ENCODE measurements around the gene MTFP1.
"Not testable (repeated sequence)": the region's sequence is repeated elsewhere in the genome, so short reads cannot be mapped to it uniquely, and the experiment has no call there.

Gene MTFP1

GRCh38 chr22:30402028-30402765, 23.4 kb upstream of the MTFP1 start:
- DNase-seq (ENCODE audit: low spot score): no peak

- DNase-seq (ENCODE audit: low spot score): not testable (repeated sequence)
Observed at GRCh38 chr22:30402766-30403104, 22.8 kb upstream of the MTFP1 start.

GRCh38 chr22:30404307-30404706, 21.3 kb upstream of the MTFP1 start:
- no peak for DNase-seq (ENCODE audit: low spot score)

GRCh38 chr22:30405731-30406130, 19.8 kb upstream of the MTFP1 start:
- no peak for DNase-seq (ENCODE audit: low spot score)

- no peak for DNase-seq (ENCODE audit: low spot score)
Observed at GRCh38 chr22:30406400-30406799, 19.2 kb upstream of the MTFP1 start.

GRCh38 chr22:30408388-30409102, 17.0 kb upstream of the MTFP1 start:
- no peak for DNase-seq (ENCODE audit: low spot score)

GRCh38 chr22:30411780-30412179, 13.8 kb upstream of the MTFP1 start:
- DNase-seq (ENCODE audit: low spot score): no peak

GRCh38 chr22:30413001-30413400, 12.6 kb upstream of the MTFP1 start:
- no peak for DNase-seq (ENCODE audit: low spot score)

- DNase-seq (ENCODE audit: low spot score): no peak
Observed at GRCh38 chr22:30413745-30414524, 11.6 kb upstream of the MTFP1 start.

- DNase-seq (ENCODE audit: low spot score): no peak
Observed at GRCh38 chr22:30414525-30415047, 11.0 kb upstream of the MTFP1 start.

GRCh38 chr22:30416403-30416802, 9.2 kb upstream of the MTFP1 start:
- no peak for DNase-seq (ENCODE audit: low spot score)

GRCh38 chr22:30416837-30417236, 8.7 kb upstream of the MTFP1 start:
- DNase-seq (ENCODE audit: low spot score): no peak

- peak; percentile 32 for DNase-seq (ENCODE audit: low spot score)
Observed at GRCh38 chr22:30420347-30421125, 5.0 kb upstream of the MTFP1 start.

- DNase-seq (ENCODE audit: low spot score): no peak
Observed at GRCh38 chr22:30421695-30422480, 3.7 kb upstream of the MTFP1 start.

GRCh38 chr22:30422481-30423300, 2.9 kb upstream of the MTFP1 start:
- peak; percentile 70 for DNase-seq (ENCODE audit: low spot score)

- DNase-seq (ENCODE audit: low spot score): no peak
Observed at GRCh38 chr22:30423301-30423958, 2.1 kb upstream of the MTFP1 start.

- DNase-seq (ENCODE audit: low spot score): peak; percentile 100
Observed at GRCh38 chr22:30423959-30424533, 1.5 kb upstream of the MTFP1 start.

- peak; percentile 67 for DNase-seq (ENCODE audit: low spot score)
Observed at GRCh38 chr22:30424534-30425326, 838 bp upstream of the MTFP1 start.

GRCh38 chr22:30425327-30425615, 297 bp upstream of the MTFP1 start:
- no peak for DNase-seq (ENCODE audit: low spot score)
